Activated CD4-positive, alpha-beta T cell treated with anti-CD3 and anti-CD28 coated beads, Interleukin-2, amount 10 ng/mL, durations not matched to agents 7 days and 5 days (primary cell): ENCODE data around the gene UNC45A. TPM values are rescaled to one million over a fixed set of nuclear protein-coding genes. Genes with fewer than 3 reads are reported as not detected.

Experiments used
- CTCF ChIA-PET: fragments of 350-600 bp; sonication (Branson Sonifier 250); formaldehyde crosslinking; loops from one replicate; lab custom pipeline; 2021; ENCODE audit warnings: antibody characterized with exemption; lab: Charles Lee
- POLR2A ChIA-PET: fragments of 350-600 bp; sonication (Branson Sonifier 250); formaldehyde crosslinking; loops from one replicate; lab custom pipeline; 2021; ENCODE audit warnings: antibody characterized with exemption; lab: Charles Lee
- DNase-seq: peaks from one replicate; pipeline ENCODE4 v3.0.0-alpha.2; 2020
- H3K27ac Mint-ChIP-seq: one replicate; pipeline ENCODE4 v1.8.0; 2021; ENCODE audit warnings: mild to moderate bottlenecking, moderate library complexity, mixed read lengths
- H3K27me3 Mint-ChIP-seq: one replicate; pipeline ENCODE4 v1.8.0; 2021; ENCODE audit warnings: mixed read lengths
- H3K36me3 Mint-ChIP-seq: one replicate; pipeline ENCODE4 v1.8.0; 2021; ENCODE audit warnings: low read depth, mixed read lengths
- H3K4me1 Mint-ChIP-seq: one replicate; pipeline ENCODE4 v1.8.0; 2021; ENCODE audit warnings: mixed read lengths
- H3K4me3 Mint-ChIP-seq: one replicate; pipeline ENCODE4 v1.8.0; 2021; ENCODE audit warnings: mild to moderate bottlenecking, moderate library complexity, mixed read lengths
- H3K9me3 Mint-ChIP-seq: one replicate; pipeline ENCODE4 v1.8.0; 2021; ENCODE audit warnings: mixed read lengths
- total RNA-seq, 2 experiments: library from RNA; stranded (reverse); gene quantifications; one replicate each; pipeline ENCODE4 v1.2.3, GENCODE V29; 2021

Gene UNC45A
- total RNA-seq, 2 experiments from 2014 or later: 59.3 to 69.8 TPM

DNA sequence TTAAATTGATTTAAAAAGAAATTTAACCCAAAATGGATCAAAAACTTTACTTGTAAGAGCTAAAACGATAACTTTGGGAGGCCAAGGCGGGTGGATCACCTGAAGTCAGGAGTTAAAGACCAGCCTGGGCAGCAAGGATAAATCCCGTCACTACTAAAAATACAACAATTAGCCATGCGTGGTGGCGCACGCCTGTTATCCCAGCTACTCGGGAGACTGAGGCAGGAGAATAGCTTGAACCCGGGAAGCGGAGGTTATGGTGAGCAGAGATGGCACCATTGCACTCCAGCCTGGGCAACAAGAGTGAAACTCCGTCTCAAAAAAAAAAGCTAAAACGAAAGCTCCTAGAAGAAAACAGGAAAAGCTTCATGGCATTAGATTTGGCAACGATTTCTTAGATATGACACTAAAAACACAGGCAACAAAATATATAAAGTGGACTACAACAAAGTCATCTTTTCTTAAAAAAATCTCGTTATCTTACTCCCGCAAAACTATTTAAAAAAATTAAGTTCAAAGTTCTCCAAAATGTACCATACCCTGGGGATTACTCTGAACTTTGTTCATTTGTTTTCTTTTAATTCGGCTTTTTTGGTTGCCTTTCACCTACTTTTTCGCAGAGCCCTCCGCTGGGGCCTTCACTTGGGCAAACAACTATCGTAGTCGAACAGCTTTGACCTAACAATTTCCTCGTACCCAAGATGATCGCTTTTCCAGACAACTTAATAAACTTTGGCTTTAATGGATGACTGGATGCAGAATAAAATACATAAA, 5.7 kb upstream of the UNC45A start:
- ChIA-PET POLR2A (interaction anchor here (0.6 to 0.7 kb wide), 3 partner anchors 9 to 44 kb away, joined by 3 to 4 read pairs (median 3); no protein-coding TSS in a partner anchor), CTCF (interaction anchor here (0.6 to 9.8 kb wide), 9 partner anchors 16 to 1595 kb away, joined by 3 to 140 read pairs (median 4); partner anchors contain the start of genes POLG and RCCD1)
- DNase-seq: no peak
- no peaks in the 10 kb centered on the region for H3K27me3 Mint-ChIP-seq
- H3K27ac Mint-ChIP-seq: peak overlapping the region; percentile 100
- peak overlapping the region; percentile 98 for H3K4me3 Mint-ChIP-seq
- peaks cover 6% of the 10 kb centered on the region for H3K36me3 Mint-ChIP-seq
- no peaks in the 10 kb centered on the region for H3K9me3 Mint-ChIP-seq
- H3K4me1 Mint-ChIP-seq: peaks cover 56% of the 10 kb centered on the region

DNA sequence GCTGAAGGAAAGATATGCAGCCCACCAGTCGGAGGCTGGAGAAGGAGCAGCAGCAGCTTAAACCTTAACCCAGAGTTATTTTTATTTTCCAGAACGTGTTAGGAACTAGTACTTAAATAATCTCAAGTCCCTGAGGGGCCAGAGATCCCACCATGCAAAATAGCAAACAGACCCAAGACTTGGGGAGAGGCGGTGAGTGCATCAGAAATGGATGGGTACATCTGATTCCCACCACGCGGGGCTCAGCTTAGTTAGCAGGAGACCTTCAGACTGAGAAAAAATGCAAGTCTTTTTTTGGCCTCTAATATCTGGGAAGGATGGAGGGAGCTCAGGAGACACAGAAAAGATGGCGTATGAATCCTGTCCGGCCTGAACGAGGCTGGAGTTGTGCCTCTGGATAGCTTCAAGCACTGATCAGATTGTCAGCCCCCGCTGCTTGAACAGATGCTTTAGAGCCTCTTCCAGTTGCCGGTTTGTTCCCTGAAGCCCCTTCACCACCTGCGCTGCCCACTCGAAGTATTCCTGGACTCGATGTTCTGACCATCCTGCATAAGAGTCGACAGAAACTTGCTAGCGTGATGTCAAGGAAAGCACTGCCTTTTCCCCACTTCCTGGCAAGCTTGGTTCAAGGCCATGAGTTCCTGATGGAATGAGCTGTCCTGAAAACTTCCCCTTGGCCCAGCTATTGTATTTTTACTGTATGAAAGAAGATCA, 4.1 kb upstream of the UNC45A start:
- no peaks in the 10 kb centered on the region for H3K9me3 Mint-ChIP-seq
- DNase-seq: no peak
- POLR2A ChIA-PET: interaction anchor here (0.7 to 0.9 kb wide), 2 partner anchors 28 to 114 kb away, joined by 3 to 4 read pairs; partner anchors contain the start of gene MAN2A2
- H3K27me3 Mint-ChIP-seq: no peaks in the 10 kb centered on the region
- H3K36me3 Mint-ChIP-seq: peaks cover 7% of the 10 kb centered on the region
- CTCF ChIA-PET: interaction anchor here (0.6 to 9.8 kb wide), 46 partner anchors 8 to 710 kb away, joined by 3 to 140 read pairs (median 5); partner anchors contain the start of genes BLM, FURIN, MAN2A2 and RCCD1
- peak overlapping the region; percentile 100 for H3K27ac Mint-ChIP-seq
- peaks cover 54% of the 10 kb centered on the region for H3K4me1 Mint-ChIP-seq
- peak overlapping the region; percentile 98 for H3K4me3 Mint-ChIP-seq

DNA sequence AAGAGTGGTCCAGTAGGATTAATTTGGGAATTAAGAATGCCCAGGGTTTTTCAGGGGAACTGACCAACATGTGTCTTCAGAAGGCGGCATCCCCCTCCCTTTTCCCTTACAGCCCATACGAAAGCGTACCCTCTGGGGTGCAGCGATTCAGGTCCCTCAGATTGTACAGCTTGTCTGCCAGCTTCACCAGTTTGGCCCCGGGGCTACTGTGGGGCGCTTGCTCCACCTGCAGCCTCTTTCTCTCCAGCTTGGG, 3.6 kb upstream of the UNC45A start:
- Mint-ChIP-seq H3K27me3 (no peaks in the 10 kb centered on the region), H3K9me3 (no peaks in the 10 kb centered on the region), H3K4me1 (peaks cover 59% of the 10 kb centered on the region), H3K4me3 (peak overlapping the region; percentile 98), H3K36me3 (peaks cover 12% of the 10 kb centered on the region), H3K27ac (peak overlapping the region; percentile 100)
- CTCF ChIA-PET: interaction anchor here (0.6 to 9.8 kb wide), 56 partner anchors 8 to 829 kb away, joined by 3 to 140 read pairs (median 5); partner anchors contain the start of genes BLM, FURIN, IDH2 and MAN2A2
- POLR2A ChIA-PET: interaction anchor here (0.7 to 0.9 kb wide), 2 partner anchors 28 to 114 kb away, joined by 3 to 4 read pairs; partner anchors contain the start of gene MAN2A2
- no peak for DNase-seq

DNA sequence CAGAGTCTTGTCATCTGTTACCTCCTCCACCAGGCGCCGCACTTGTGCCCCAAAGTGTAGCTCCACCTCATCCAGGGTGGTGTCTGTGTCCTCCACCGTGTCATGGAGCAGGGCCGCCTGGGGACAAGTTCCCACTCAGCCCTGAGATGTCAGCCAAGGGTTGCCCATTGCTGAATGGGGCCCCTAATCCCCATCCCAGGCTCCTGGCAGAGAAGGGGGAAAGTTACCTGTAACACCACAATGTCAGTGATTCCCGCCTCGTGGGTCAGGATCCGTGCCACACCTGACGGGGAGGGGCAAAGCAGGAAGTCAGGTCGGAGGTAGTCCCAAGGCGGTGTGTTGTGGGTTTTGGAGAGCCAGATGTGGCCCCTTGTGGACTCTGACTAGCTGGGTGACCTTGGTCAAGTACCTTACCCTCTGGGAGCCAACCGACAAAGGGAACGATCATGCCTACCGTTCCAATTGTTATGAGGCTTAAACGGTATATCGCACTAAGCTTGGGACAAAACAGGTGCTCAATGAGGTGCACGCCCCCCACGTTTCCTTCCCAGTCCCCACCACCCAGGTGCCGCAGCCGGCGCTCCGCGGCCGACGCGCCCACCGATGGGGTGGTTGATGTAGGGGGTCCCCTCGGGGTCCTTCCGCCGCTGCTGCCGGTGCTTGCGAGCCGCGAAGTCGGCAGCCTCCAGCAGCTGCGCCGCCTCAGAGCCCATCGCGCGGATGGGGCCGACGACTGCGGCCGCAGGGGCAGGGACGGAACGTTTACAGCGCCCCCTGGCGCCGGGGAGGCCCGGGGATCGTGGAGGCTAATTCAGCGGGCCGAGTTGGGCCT, 3.0 kb upstream of the UNC45A start, which contains the start of gene HDDC3:
HDDC3 (minus strand) TSS at position 722 of the 832 bp plus-strand sequence; CDS start at position 713, 9 bp downstream.
- Mint-ChIP-seq H3K36me3 (peaks cover 16% of the 10 kb centered on the region), H3K9me3 (no peaks in the 10 kb centered on the region), H3K4me1 (peaks cover 64% of the 10 kb centered on the region), H3K4me3 (peak within 1 kb of the TSS; percentile 98), H3K27ac (peak within 1 kb of the TSS; percentile 100), H3K27me3 (no peaks in the 10 kb centered on the region)
- CTCF ChIA-PET: interaction anchor here (0.6 to 9.8 kb wide), 81 partner anchors 8 to 829 kb away, joined by 3 to 140 read pairs (median 4); partner anchors contain the start of genes BLM, FURIN, IDH2 and MAN2A2
- peak; percentile 93 for DNase-seq
- POLR2A ChIA-PET: interaction anchor here (0.9 kb wide), 1 partner anchor 29 kb away, joined by 4 read pairs; the partner anchor contains the start of gene MAN2A2

DNA sequence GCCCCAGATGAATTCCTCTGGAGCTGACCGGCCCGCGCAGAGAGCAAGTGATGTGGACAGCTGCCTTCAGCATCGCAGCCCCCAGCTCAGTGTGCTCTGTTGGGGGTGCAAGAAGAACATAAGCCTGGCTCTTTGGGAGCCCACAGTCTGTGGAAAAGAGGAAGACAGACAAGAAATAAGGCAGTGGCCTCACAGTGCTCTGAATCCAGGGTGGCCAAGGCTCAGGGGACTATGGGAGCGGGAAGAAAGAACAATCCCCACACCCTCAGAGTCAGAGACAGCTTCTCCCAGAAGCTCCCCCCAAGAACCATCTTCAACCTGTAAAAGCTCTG, 2.5 kb upstream of the UNC45A start:
- Mint-ChIP-seq H3K27me3 (no peaks in the 10 kb centered on the region), H3K4me3 (peak overlapping the region; percentile 98), H3K36me3 (peaks cover 16% of the 10 kb centered on the region), H3K4me1 (peaks cover 64% of the 10 kb centered on the region), H3K9me3 (no peaks in the 10 kb centered on the region), H3K27ac (peak overlapping the region; percentile 100)
- CTCF ChIA-PET: interaction anchor here (0.6 to 9.8 kb wide), 61 partner anchors 9 to 830 kb away, joined by 3 to 140 read pairs (median 5); partner anchors contain the start of genes BLM, IDH2, MAN2A2 and RCCD1
- POLR2A ChIA-PET: no interaction called here
- no peak for DNase-seq

DNA sequence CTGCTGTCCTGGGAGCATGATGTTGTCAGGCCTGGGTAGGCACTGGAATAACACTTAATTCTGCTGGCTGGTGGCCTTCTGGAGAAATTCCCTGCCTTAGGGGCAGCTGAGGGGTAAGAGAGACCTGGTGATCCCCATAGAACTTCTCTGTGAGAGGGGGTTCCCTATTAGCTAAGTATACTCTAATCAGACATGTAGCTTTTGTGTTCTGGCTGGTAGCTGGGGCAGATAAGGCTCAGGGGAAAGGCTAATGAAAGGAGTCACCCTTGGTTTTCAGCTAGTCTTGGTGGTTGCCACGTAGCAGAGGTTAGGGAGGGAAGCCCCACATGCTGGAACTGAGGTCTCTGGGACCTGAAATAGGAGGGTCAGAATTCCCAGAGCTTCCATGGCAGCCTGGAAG, 1.8 kb upstream of the UNC45A start:
- Mint-ChIP-seq H3K4me1 (peaks cover 63% of the 10 kb centered on the region), H3K36me3 (peaks cover 17% of the 10 kb centered on the region), H3K9me3 (no peaks in the 10 kb centered on the region), H3K27ac (peak overlapping the region; percentile 100), H3K4me3 (peak overlapping the region; percentile 98), H3K27me3 (no peaks in the 10 kb centered on the region)
- ChIA-PET CTCF (interaction anchor here (1.1 to 9.8 kb wide), 31 partner anchors 10 to 640 kb away, joined by 3 to 140 read pairs (median 7); partner anchors contain the start of genes MAN2A2 and RCCD1), POLR2A (interaction anchor here (0.6 kb wide), 1 partner anchor 81 kb away, joined by 4 read pairs; no protein-coding TSS in a partner anchor)
- DNase-seq: no peak

DNA sequence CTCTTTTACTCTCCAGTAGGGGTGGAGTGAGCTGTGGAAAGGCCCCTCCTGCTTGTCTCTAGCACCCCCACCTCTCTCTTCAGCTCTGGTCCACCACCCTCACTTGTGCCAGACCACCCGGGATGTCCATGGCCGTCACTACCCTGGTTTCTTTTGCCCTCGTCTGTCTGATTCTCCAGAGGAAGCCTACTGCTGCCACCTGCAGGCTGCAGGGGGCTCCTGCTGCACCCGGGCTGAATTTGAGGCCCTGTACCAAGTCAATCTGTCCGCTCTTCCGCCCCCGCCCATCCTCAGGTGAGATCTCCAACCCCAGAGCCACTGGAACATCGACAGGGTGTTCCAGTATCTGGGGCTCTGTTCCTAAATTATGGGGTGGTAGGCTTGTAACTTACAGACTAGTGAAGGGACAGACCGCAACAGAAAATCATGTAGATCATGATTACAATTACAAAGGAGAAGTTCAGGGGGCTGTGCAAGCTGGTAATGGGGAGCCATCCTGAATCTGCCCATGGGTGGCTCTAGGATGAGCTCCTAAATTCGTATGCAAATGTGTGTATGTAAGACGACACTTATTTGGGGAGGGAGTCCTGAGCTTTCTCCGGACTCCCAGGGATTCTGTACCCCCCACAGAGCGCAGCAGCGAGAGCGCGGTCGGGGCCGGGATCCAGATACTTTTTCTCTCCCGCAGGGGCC, 683 bp upstream of the UNC45A start:
- peak overlapping the region; percentile 82 for H3K4me3 Mint-ChIP-seq
- H3K36me3 Mint-ChIP-seq: peaks cover 17% of the 10 kb centered on the region
- H3K27me3 Mint-ChIP-seq: no peaks in the 10 kb centered on the region
- H3K27ac Mint-ChIP-seq: peak overlapping the region; percentile 96
- peak; percentile 91 for DNase-seq
- H3K4me1 Mint-ChIP-seq: peaks cover 57% of the 10 kb centered on the region
- POLR2A ChIA-PET: interaction anchor here (0.6 kb wide), 2 partner anchors 48 to 235 kb away, joined by 3 to 5 read pairs; no protein-coding TSS in a partner anchor
- CTCF ChIA-PET: interaction anchor here (0.7 to 9.8 kb wide), 23 partner anchors 11 to 641 kb away, joined by 3 to 140 read pairs (median 4); partner anchors contain the start of genes MAN2A2 and RCCD1
- H3K9me3 Mint-ChIP-seq: no peaks in the 10 kb centered on the region

DNA sequence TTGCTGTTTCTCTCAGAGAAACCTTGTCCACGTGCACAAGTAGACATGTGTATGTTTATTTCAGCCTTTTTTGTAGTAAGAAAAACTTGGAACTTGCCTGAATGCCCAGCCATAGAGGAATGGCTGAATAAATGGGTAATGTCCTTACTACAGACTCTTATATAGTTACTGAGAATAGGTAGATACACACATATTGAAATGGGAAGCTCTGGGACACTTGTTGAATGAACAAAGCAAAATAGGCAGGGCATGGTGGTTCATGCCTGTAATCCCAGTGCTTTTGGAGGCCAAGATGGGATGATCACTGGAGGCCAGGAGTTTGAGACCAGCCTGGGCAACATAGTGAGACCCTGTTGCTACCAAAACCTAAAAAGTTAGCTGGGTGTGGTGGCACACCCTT, 1.7 kb downstream of the UNC45A start:
- no peaks in the 10 kb centered on the region for H3K27me3 Mint-ChIP-seq
- H3K9me3 Mint-ChIP-seq: no peaks in the 10 kb centered on the region
- H3K27ac Mint-ChIP-seq: no peak overlapping the region
- H3K36me3 Mint-ChIP-seq: peaks cover 36% of the 10 kb centered on the region
- CTCF ChIA-PET: interaction anchor here (0.6 to 9.8 kb wide), 5 partner anchors 9 to 1614 kb away, joined by 3 to 140 read pairs (median 3); partner anchors contain the start of gene RCCD1
- DNase-seq: no peak
- POLR2A ChIA-PET: no interaction called here
- H3K4me1 Mint-ChIP-seq: peaks cover 37% of the 10 kb centered on the region
- H3K4me3 Mint-ChIP-seq: peak overlapping the region; percentile 82

DNA sequence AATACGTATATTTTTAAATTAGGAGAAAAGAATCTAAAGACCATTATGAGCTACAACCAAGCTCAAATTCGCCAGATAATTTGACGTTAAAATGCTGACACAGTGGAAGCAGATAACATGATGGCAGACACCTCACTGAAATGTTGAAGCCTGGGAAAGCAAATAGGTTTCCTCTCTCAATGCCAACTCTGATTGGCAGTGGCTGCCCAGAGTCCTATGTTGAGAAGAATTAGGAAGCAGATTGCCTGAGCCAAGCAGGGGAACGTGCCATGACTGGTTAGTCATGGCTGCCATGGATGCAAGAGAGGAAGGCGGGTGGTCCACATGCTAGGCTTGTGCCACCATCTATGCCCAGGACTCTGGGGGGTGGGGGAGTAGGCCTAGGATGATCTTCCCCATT, 3.2 kb downstream of the UNC45A start:
- no peak for DNase-seq
- peaks cover 43% of the 10 kb centered on the region for H3K36me3 Mint-ChIP-seq
- no peak overlapping the region for H3K27ac Mint-ChIP-seq
- no peak overlapping the region for H3K4me3 Mint-ChIP-seq
- ChIA-PET POLR2A (no interaction called here), CTCF (interaction anchor here (1.0 to 9.8 kb wide), 2 partner anchors 18 to 39 kb away, joined by 3 to 140 read pairs; partner anchors contain the start of gene RCCD1)
- no peaks in the 10 kb centered on the region for H3K9me3 Mint-ChIP-seq
- H3K27me3 Mint-ChIP-seq: no peaks in the 10 kb centered on the region
- peaks cover 29% of the 10 kb centered on the region for H3K4me1 Mint-ChIP-seq

DNA sequence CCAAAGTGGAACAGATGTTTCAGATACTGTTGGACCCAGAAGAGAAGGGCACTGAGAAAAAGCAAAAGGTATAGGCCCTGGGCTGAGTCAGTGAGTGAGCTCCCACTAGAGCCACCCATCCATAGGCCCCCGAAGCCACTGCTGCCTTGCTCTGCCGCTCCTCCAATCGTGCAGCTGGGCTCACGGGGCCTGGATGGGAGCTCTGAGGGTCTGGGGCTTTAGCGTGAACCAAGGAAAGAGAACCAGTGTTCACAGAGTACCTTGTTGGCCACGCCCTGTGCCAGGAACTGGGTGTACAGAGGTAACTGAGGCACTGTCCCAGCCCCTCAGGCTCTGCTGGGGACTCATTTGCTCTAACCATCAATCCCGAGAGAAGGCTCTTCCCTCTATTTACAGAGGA, 4.7 kb downstream of the UNC45A start:
- H3K36me3 Mint-ChIP-seq: peaks cover 51% of the 10 kb centered on the region
- H3K4me1 Mint-ChIP-seq: peaks cover 14% of the 10 kb centered on the region
- no peak overlapping the region for H3K27ac Mint-ChIP-seq
- no peak for DNase-seq
- no peaks in the 10 kb centered on the region for H3K27me3 Mint-ChIP-seq
- H3K9me3 Mint-ChIP-seq: no peaks in the 10 kb centered on the region
- H3K4me3 Mint-ChIP-seq: no peak overlapping the region
- CTCF ChIA-PET: interaction anchor here (1.1 to 10.3 kb wide), 2 partner anchors 8 to 16 kb away, joined by 8 to 58 read pairs; partner anchors contain the start of gene RCCD1
- POLR2A ChIA-PET: no interaction called here

DNA sequence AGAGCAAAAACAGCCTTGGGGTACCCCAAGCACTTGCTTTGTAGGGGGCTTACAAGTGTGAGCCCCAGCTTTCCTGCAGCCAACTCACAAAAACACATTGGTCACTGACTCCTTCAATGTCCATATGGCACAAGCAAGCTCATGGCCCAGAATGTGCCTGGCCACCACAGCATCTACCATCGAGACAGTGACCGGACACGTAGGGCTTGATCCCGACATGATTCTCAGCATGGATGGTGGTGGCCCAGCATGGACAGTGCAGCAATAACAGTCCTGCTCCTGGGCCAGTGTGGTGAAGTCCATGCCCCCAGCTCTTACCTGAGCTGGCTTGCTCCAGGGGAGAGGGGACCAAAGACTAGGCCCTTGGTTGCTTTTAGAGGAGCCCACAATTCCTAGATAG, 6.0 kb downstream of the UNC45A start:
- Mint-ChIP-seq H3K27me3 (no peaks in the 10 kb centered on the region), H3K36me3 (peaks cover 57% of the 10 kb centered on the region), H3K27ac (no peak overlapping the region), H3K4me1 (peaks cover 10% of the 10 kb centered on the region), H3K9me3 (no peaks in the 10 kb centered on the region), H3K4me3 (no peak overlapping the region)
- ChIA-PET POLR2A (no interaction called here), CTCF (interaction anchor here (10.2 to 10.3 kb wide), 2 partner anchors 7 to 15 kb away, joined by 58 to 135 read pairs; partner anchors contain the start of genes HDDC3, RCCD1 and UNC45A)
- no peak for DNase-seq
